ENCODE measurements around the gene ARHGAP11A. TPM values are rescaled to one million over a fixed set of nuclear protein-coding genes. Genes with fewer than 3 reads are reported as not detected.
"Not testable (repeated sequence)": the region's sequence is repeated elsewhere in the genome, so short reads cannot be mapped to it uniquely, and the experiment has no call there.

ARHGAP11A gene
- total and polyA plus RNA-seq, 2 donors (not counting 3 experiments of a cell fraction or from before 2014, with no cell fraction given) = 6.6 to 82.3 TPM

DNA sequence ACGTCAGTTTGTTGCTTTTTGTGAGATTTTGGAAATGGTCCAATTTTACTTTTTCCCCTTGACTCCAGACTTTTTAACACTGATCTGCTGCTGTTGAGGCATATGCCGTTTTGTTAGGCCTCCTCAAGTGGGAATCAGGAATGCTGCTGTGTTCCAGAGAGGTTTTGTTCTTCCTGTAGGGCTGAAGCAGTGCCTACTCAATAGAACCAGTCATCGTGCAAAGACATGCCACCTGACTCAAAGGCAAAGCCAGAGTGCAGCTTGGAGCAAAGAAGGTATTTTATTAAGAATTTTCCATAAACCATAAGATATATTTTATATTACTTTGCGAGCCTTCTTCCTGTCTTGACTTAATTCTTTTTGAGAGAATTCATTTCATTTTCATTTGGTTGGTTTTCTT is 29.5 kb upstream of the ARHGAP11A start:
- DNase-seq (ENCODE audit: low read depth, low spot score); H3K4me2 ChIP-seq (ENCODE audit: insufficient read depth, low read length); FAIRE-seq; H2AFZ ChIP-seq (ENCODE audit: low read depth, low read length); intact Hi-C loops (cut with micrococcal nuclease); H3K9me3 ChIP-seq (replicated peaks; ENCODE audit: control insufficient read depth, insufficient read depth, low read length); H3K4me1 ChIP-seq (ENCODE audit: control insufficient read depth, extremely low read depth, insufficient read depth, low read length); POLR2A ChIA-PET; dilution Hi-C loops (cut with MboI; ENCODE audit: extremely low pct_ligation_motif_present, low sequenced_read_pairs); CTCF ChIA-PET; H3K4me3 ChIP-seq (replicated peaks in 1 of 3; ENCODE audit: insufficient read depth in 1 of 3, low read depth in 1 of 3, low read length in 3 of 3); H3K9me1 ChIP-seq (replicated peaks; ENCODE audit: control insufficient read depth, extremely low read depth, insufficient read depth, low read length); BruUV-seq (replicated peaks); H3K79me2 ChIP-seq (ENCODE audit: control insufficient read depth, insufficient read depth, low read length); H3K27ac ChIP-seq (ENCODE audit: insufficient read depth, low read depth, low read length); H4K20me1 ChIP-seq (replicated peaks; ENCODE audit: control insufficient read depth, extremely low read depth, insufficient read depth, low read length); H3K9ac ChIP-seq (replicated peaks; ENCODE audit: extremely low read depth, insufficient read depth, low read length); H3K36me3 ChIP-seq (ENCODE audit: control insufficient read depth in 2 of 2, extremely low read depth in 1 of 2, insufficient read depth in 2 of 2, low read length in 2 of 2); H3K27me3 ChIP-seq (ENCODE audit: control insufficient read depth in 2 of 2, insufficient read depth in 2 of 2, low read length in 2 of 2): not testable (repeated sequence)

DNA sequence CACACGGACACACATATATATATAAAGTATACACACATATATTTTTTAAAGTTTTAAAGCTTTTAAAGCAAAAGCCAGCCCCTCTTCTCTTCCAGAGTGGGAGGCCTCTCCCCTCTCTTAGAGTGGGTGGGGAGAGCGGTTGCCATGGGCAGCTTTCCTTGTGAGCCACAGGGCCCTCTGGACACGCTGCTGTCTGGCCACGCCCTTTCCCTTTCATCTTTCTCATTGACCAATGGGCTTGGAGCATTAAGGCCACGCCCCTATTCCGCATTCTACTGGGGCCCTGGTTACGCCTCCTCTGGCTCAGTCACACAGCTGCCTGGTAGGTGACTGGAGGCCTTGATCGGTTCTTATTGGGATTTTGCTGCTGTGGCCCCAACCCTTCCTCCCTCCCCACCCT is 22.2 kb upstream of the ARHGAP11A start, which contains the start of gene GOLGA8N:
Gene GOLGA8N, plus strand, starts transcription at position 306 of the 400 bp plus-strand sequence.
- H3K4me3 ChIP-seq (replicated peaks in 1 of 3; ENCODE audit: insufficient read depth in 1 of 3, low read depth in 1 of 3, low read length in 3 of 3); H3K9ac ChIP-seq (replicated peaks; ENCODE audit: extremely low read depth, insufficient read depth, low read length); H2AFZ ChIP-seq (ENCODE audit: low read depth, low read length); FAIRE-seq; H4K20me1 ChIP-seq (replicated peaks; ENCODE audit: control insufficient read depth, extremely low read depth, insufficient read depth, low read length); H3K27me3 ChIP-seq (ENCODE audit: control insufficient read depth in 2 of 2, insufficient read depth in 2 of 2, low read length in 2 of 2); BruUV-seq (replicated peaks); intact Hi-C loops (cut with micrococcal nuclease); H3K27ac ChIP-seq (ENCODE audit: insufficient read depth, low read depth, low read length); POLR2A ChIA-PET; H3K36me3 ChIP-seq (ENCODE audit: control insufficient read depth in 2 of 2, extremely low read depth in 1 of 2, insufficient read depth in 2 of 2, low read length in 2 of 2); H3K9me3 ChIP-seq (replicated peaks; ENCODE audit: control insufficient read depth, insufficient read depth, low read length); H3K4me2 ChIP-seq (ENCODE audit: insufficient read depth, low read length); DNase-seq (ENCODE audit: low read depth, low spot score); H3K4me1 ChIP-seq (ENCODE audit: control insufficient read depth, extremely low read depth, insufficient read depth, low read length); H3K9me1 ChIP-seq (replicated peaks; ENCODE audit: control insufficient read depth, extremely low read depth, insufficient read depth, low read length); CTCF ChIA-PET; H3K79me2 ChIP-seq (ENCODE audit: control insufficient read depth, insufficient read depth, low read length); dilution Hi-C loops (cut with MboI; ENCODE audit: extremely low pct_ligation_motif_present, low sequenced_read_pairs): not testable (repeated sequence)

- dilution Hi-C loops (cut with MboI; ENCODE audit: extremely low pct_ligation_motif_present, low sequenced_read_pairs) = not testable (repeated sequence)
These were observed 5.8 kb upstream of the ARHGAP11A start for GRCh38 chr15:32609518-32609917.

DNA sequence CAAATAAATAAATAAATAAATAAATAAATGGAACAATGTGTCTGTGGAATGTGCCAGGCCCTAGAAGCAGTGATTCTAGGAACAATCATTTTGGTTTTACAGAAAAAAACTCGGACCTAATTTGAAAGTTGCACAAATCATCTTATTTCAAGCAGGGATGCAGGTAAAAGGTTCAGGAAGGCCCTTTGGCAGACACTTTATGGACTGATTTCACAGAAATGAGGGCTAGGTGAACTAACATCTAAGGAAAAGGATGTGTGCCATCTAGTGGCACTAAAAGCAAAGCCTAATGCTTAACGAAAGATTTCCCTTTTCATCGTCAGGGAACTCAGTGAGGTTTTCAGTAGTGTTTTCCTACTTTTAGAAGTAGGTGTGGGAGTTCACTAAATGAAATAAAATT is 4.6 kb upstream of the ARHGAP11A start:
- H3K4me2 ChIP-seq (ENCODE audit: insufficient read depth, low read length); H3K9ac ChIP-seq (replicated peaks; ENCODE audit: extremely low read depth, insufficient read depth, low read length); H3K36me3 ChIP-seq (ENCODE audit: control insufficient read depth in 2 of 2, extremely low read depth in 1 of 2, insufficient read depth in 2 of 2, low read length in 2 of 2); H3K27ac ChIP-seq (ENCODE audit: insufficient read depth, low read depth, low read length); H3K79me2 ChIP-seq (ENCODE audit: control insufficient read depth, insufficient read depth, low read length); intact Hi-C loops (cut with micrococcal nuclease); H3K4me3 ChIP-seq (replicated peaks in 1 of 3; ENCODE audit: insufficient read depth in 1 of 3, low read depth in 1 of 3, low read length in 3 of 3); H4K20me1 ChIP-seq (replicated peaks; ENCODE audit: control insufficient read depth, extremely low read depth, insufficient read depth, low read length); dilution Hi-C loops (cut with MboI; ENCODE audit: extremely low pct_ligation_motif_present, low sequenced_read_pairs); H3K9me3 ChIP-seq (replicated peaks; ENCODE audit: control insufficient read depth, insufficient read depth, low read length); H2AFZ ChIP-seq (ENCODE audit: low read depth, low read length); H3K27me3 ChIP-seq (ENCODE audit: control insufficient read depth in 2 of 2, insufficient read depth in 2 of 2, low read length in 2 of 2); H3K4me1 ChIP-seq (ENCODE audit: control insufficient read depth, extremely low read depth, insufficient read depth, low read length); CTCF ChIA-PET; H3K9me1 ChIP-seq (replicated peaks; ENCODE audit: control insufficient read depth, extremely low read depth, insufficient read depth, low read length); BruUV-seq (replicated peaks); POLR2A ChIA-PET: not testable (repeated sequence)
- FAIRE-seq (peak; percentile 86), DNase-seq (ENCODE audit: low read depth, low spot score) (peak; percentile 54)

More at GRCh38 chr15:32609518-32609917, 5.8 kb upstream of the ARHGAP11A start:
- H3K4me3 ChIP-seq (replicated peaks in 1 of 3; ENCODE audit: insufficient read depth in 1 of 3, low read depth in 1 of 3, low read length in 3 of 3); POLR2A ChIA-PET; H3K79me2 ChIP-seq (ENCODE audit: control insufficient read depth, insufficient read depth, low read length); H2AFZ ChIP-seq (ENCODE audit: low read depth, low read length); H3K36me3 ChIP-seq (ENCODE audit: control insufficient read depth in 2 of 2, extremely low read depth in 1 of 2, insufficient read depth in 2 of 2, low read length in 2 of 2); H3K4me2 ChIP-seq (ENCODE audit: insufficient read depth, low read length); H4K20me1 ChIP-seq (replicated peaks; ENCODE audit: control insufficient read depth, extremely low read depth, insufficient read depth, low read length); H3K9me1 ChIP-seq (replicated peaks; ENCODE audit: control insufficient read depth, extremely low read depth, insufficient read depth, low read length); H3K27me3 ChIP-seq (ENCODE audit: control insufficient read depth in 2 of 2, insufficient read depth in 2 of 2, low read length in 2 of 2); CTCF ChIA-PET; H3K27ac ChIP-seq (ENCODE audit: insufficient read depth, low read depth, low read length); intact Hi-C loops (cut with micrococcal nuclease); FAIRE-seq; H3K9ac ChIP-seq (replicated peaks; ENCODE audit: extremely low read depth, insufficient read depth, low read length); BruUV-seq (replicated peaks); DNase-seq (ENCODE audit: low read depth, low spot score); H3K4me1 ChIP-seq (ENCODE audit: control insufficient read depth, extremely low read depth, insufficient read depth, low read length); H3K9me3 ChIP-seq (replicated peaks; ENCODE audit: control insufficient read depth, insufficient read depth, low read length): not testable (repeated sequence)

Measured in endothelial cell of umbilical vein (primary cell).